GM18873 (cell line): Measurements from ENCODE around the gene TUBA3D.
"Not testable (repeated sequence)": the region's sequence is repeated elsewhere in the genome, so short reads cannot be mapped to it uniquely, and the experiment has no call there.

Source experiments
- ATAC-seq: cut with Tn5 transposase; IDR thresholded peaks from one replicate; pipeline ENCODE4 v1.9.1; 2021; ENCODE audit warnings: mild to moderate bottlenecking, moderate library complexity, moderate number of reproducible peaks; ENCODE audit not compliant: unreplicated experiment, low FRiP score

TUBA3D gene

DNA sequence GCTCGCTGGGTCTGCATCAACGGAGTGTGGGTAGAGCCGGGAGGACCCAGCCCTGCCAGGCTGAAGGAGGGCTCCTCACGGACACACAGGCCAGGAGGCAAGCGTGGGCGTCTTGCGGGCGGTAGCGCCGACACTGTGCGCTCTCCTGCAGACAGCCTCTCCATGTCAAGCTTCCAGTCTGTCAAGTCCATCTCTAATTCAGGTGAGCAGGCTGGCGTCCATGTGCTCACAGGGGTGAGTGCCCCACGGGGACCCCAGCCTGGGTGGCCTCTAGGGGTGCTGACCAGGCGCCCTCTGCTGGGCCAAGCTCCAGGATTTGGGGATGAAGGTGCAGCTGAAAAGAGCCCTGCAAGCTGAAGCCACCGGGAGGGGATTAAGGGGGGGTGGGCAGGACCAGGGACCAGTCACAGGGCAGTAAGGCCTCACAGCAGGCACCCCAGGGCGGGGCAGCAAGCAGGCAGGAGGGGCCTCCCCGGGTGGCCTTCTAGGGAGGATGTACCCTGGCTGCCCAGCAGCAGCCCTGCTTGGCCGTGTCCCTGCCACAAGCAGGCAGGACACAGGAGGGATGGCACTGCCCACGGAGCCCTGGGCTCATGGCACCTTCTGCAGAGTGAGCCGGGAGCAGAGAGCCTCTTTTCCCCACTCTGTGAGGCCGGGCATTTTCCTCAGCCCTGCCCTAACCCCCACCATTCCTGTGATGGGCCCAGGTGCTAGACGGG lies 54.9 kb downstream of the TUBA3D start:
- ATAC-seq = not testable (repeated sequence)

DNA sequence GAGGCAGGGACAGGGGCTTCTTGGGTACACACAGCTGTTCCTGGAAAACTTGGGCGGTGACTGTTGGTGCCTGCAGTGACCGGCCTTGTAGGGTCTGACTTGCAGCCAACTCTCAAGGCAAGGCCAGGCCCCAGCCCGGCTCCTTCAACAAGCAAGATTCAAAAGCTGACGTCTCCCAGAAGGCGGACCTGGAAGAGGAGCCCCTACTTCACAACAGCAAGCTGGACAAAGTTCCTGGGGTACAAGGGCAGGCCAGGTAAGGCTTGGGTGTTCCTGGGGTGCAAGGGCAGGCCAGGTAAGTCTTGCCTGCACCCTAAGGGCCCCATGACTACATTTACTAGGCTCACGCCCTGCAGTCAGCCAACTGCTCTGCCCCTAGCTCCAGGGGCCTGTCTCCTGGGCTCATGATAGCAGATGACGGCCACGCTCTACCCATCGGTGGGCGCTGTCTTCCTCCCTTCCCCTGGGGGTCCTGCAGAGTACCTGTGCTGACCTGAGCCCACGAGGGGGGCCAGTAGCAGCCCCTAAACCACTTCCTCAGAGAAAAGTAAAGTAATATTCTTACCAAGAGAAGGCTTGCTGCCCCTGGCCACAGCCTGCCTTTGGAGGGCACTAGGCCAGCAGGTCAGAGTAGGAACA lies 55.7 kb downstream of the TUBA3D start:
- ATAC-seq = not testable (repeated sequence)
